COLO668 (cell line): ENCODE measurements around the gene BTN2A1.

Experiments
- DNase-seq: peaks from one replicate; lab custom pipeline; 2025; ENCODE audit not compliant: unreplicated experiment; lab: John Stamatoyannopoulos, UW

The BTN2A1 gene

DNA sequence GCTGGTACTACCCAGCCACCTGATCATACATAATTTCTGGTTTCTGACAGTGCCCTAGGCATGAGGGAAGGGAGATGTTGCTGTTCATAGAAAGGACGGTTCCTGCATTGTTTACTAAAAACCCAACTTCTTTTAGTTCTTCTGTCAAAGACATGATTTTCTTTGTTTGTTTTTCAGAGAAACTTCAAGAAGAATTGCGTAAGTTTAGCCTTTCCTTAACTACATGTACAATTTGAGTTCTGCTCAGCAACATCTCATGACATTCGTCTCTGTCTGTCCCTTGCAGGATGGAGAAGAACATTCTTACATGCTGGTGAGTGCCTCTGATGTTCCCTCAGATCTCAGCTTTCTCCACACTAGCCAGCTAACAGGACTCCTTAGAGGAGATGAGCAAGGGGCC lies 8.0 kb downstream of the BTN2A1 start:
- no peak for DNase-seq

DNA sequence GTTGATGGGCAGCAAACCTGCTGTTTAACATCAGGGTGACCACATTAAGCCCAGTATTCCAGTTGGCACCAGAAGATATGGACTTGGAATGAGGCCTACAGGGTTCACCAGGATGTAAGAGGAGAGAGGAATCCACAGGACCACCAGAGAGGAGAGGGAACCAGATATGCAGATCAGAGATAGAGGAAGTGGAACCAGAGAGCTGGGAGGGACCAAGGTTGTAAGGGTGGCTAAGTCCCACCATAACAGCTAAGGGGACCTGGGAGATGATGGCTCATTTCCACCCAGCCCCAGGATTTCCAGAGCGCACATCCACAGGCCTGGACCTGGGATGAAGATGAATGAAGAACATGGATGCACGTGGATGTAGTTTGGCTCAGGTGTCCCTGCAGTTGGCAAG lies 11.1 kb downstream of the BTN2A1 start:
- no peak for DNase-seq

DNA sequence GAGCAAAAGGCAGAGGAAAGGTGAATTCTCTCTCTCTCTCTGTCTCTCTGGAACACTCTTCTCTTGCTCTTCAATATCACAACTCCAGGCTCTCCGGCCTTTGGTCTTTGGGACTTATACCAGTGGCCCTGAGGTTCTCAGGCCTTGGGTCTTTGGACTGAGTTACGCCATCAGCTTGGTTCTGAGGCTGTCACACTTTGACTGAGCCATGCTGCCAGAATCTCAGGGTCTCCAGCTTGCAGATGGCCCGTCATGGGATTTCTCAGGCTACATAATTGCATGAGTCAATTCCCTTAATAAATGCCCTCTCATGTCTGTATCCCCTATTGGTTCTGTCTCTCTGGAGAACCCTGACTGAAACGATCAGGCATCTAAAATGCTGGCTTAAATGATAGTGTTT lies 12.9 kb downstream of the BTN2A1 start:
- no peak for DNase-seq

DNA sequence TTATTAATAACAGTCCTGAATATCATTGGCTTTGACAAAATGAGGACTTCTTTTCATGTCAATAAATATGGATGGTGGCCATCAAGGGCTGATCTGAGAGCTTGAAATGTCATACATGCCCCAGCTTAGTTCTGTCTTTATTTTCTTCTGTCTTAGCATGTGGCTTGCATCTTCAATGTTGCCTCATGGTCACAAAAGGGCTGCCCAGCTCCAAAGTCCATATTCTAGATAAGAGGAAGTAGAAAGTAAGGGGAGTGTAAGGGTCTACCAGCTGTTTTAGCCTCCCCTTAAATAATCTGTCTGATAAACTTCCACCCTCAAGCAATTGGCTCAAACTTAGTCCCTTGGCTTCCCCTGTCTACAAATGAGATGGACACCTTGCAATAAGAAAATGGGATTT lies 14.2 kb downstream of the BTN2A1 start:
- DNase-seq = no peak

DNA sequence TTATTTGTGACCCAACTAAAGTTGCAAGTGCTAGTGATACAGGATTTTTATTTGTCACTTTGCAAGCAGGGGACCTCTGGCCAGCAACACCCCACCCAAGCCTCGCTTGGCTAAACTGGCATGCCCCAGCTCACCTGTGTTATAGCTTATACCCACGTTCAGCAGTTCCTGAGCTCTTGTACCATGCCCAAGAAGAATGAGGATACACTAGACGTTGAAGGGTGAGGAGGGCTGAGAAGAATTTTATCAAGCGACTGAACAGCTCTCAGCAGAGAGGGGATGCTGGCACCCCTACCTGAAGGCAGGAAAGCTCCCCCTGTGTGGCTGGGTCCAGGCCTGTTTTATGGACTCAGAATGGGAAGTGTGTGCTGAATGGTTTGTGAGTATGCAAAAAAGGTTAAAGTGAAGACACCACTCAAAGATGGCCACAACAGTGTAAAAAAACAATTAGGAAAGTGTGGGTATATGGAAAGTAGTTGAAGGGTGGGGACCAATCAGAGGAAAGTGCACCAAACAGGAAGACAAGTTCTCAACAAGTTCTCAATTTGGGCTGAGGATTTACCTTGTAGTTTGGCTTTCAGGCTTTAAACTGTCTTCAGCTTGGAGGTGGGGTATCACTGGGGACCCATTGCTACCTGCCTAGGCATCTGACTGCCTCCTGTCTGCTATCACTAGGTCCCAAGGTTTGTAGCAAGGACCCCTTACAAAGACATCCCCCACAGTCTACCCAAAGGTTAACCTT lies 15.0 kb downstream of the BTN2A1 start:
- DNase-seq = no peak

DNA sequence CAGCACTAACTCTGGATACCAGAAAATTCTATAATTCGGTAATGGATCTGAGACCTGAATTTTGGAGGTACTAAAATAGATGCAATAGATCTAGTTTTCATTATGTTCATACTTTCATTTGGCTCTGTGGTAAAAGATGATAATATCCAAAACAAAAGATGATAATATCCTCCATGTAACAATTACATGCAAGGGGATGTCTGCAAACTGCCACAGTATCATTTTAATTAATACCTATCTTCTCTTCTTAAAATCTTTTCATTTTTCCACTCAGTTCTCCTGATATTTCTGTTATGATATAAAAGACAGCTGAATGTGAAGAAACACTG lies 15.6 kb downstream of the BTN2A1 start:
- no peak for DNase-seq

DNA sequence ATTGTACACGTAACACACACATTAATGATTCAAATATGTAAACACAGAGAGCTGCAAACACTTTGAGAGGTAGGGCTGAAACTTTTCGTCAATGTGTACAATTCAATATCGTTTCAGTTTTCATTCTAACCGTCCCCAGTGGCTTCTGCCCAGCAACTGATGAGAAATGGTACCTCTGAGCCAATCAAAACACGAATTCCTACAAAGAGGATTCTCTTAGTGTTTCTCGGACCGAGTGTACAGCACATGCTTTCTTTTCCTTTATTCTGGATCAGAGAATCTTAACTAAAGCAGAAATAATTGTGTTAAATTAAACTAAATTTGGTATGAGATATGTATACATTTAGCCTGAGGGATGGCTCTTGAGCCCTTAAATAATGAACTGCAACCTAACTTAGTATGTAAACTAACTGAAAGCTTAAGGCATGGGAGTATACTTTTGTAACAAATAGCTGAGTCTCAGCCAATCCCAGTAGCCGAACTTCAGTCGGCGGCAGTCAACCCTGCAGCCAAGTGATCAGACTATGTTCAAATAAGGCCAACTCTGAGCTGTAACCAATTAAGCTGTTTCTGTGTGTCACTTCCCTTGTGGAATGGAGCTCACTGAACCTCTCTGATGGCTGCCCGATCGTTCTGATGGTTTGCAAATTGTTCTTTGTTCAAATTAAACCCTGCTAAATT lies 16.1 kb downstream of the BTN2A1 start:
- no peak for DNase-seq

DNA sequence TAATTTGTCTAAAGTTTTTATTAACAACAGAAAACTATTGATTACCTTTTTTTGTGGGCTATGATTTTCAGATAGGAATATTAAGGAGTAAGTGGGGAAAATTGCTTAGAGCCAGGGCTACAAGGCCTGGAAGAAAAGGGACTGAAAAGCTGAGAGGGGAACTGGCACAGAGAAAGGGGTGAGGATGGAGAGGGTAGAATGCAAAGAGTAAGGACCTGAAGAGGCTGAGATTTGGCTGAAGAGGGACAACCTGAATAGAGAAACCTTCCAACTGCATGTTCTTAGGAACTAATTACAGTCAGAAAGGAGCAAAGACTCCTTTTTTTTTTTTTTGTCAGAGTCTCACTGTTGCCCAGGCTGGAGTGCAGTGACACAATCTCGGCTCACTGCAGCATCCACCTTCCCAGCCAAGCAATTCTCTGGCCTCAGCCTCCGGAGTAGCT lies 16.7 kb downstream of the BTN2A1 start:
- no peak for DNase-seq

DNA sequence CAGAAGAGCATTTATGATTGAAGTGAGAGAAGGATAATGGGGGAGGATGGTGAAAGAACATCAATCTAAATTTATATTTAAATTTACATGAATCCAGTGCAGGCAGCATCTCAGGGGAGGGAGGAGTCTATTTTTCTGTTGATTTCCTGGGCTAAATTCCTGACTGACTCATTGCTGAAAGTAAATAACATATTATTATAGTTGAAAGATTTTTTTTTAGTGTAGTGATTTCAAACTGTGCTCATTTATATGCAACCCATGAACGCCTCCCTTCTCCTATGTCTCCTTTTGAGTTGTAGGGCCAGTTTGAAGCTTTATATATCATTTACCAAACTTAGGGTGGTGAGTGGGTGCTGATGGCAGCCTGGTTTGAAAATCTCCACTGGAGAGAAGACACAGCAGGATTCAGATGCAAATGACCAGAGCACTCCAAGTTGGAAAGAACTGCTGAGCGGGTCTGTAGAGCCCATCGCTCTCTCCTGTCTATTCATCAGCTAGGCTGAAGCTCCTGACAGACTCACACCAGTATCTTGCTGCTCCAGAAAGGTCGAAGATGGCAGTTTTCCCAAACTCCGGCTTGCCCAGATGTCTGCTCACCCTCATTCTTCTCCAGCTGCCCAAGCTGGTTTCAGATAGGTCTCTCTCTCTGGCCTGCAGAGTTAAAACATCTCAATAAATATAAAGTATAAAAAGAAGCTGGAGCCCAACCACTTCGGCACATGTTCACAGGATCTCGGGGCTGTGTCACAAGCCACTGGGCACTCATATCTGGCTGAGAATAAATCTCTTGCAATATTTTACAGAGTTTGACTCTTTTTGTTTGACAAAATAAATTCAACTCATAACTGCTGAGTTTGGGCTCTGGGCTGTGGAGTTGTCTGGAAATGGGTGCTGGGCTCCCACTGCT lies 18.3 kb downstream of the BTN2A1 start:
- DNase-seq = no peak

DNA sequence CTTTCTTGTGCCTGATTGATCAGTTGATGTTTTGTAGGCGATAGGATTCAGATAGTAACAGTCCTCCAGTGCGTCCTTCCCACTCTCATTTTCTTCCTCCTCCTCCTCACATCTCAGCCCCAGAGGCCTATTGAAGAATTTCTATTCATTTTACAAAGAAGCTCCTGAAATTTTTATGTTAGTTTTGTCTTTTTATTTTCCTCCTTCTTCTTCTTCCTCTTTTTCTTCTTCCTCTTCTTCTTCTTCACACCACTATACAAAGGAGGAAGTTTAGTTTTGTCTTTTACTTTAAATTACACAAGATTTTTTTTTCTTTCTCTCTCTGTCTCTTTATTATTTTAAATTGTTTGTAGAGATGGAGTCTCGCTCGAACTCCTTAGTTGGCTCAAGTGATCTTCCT lies 19.1 kb downstream of the BTN2A1 start:
- no peak for DNase-seq

DNA sequence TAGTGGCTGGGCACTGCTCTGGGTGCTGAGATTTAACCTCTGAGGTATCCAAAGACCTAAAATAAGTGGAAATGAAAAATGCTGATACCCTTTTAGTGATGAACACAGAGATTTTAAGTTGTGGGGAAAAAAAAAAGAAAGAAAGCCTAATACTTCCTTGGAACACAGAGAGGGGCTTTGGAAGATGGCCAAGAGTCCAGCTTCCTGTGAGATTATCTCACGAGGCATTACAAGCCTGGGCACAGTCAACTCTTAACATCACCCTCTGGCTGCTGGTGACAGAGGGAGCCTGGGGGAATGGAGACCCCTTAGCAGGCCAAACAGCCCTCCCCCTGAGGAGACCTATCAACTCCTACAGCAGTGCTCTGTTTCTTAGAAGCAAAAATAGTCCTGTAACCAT lies 19.7 kb downstream of the BTN2A1 start:
- DNase-seq = no peak

DNA sequence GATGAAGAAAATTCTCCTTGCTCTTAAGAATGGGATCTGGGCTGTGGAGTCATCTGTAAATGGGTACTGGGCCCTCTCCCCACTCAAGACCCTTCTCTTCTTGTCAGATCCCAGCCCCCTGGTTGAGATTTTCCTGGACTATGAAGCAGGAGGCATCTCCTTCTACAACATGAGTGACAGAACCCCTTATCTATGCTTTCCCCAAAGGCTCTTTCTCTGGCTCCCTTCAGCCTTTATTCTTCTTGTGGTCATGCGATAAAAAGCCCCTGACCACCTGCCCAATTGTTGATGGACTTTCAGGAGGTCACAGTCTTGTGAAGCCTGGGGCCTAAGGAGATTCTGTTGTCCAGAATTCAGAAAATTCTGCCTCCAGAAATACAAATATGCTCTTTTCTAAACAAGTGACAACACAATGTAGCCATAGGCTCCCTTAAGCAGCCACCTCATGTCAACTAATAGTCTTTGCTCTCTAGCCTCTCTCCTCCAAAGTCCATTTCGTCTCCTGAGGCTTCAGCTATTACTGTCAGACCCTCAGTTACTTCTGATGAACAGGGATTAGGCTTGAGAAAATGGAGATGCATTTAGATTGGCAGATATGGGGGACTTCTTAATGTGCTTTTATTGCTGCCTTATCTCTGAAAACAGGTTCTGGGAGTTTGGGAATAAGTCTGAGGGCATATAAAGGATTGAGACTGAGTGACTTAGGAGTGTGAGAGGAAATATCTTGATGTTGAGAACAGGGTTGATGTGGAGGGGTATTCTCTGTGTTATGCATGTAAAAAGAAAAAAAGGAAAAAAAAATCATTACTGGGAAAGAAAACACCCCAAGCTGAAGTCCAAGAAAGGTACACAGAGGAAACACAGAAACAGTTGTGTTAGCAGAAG lies 20.6 kb downstream of the BTN2A1 start:
- DNase-seq = no peak

DNA sequence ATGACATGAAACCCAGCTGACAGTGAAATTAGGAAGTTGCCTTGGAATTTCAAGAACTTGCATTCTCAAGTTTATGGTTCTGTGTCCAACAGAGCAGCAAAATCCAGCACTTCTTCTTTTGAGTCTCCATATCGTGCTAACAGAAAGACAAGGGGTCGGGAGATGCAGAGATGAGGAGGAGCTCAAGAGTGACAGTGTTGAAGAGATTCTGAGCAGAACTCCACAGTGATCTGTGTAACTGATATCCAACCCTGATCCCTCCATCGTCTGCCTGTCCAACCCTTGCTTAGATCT lies 21.2 kb downstream of the BTN2A1 start:
- no peak for DNase-seq

DNA sequence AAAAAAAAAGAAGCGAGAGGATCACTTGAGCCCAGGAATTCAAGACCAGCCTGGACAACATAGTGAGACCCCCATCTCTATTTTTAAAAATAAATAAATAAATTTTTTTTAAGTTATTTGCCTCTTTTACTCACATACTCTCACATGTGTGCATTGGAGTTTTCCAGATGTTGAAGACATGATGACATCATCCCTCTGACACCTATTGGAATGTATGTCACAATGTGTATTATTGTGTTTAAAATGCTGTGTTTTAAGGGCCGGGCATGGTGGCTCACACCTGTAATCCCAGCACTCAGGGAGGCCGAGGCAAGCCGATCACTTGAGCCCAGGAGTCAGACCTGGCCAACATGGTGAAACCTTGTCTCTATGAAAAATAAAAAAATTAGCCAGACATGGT lies 24.6 kb downstream of the BTN2A1 start:
- DNase-seq = no peak

DNA sequence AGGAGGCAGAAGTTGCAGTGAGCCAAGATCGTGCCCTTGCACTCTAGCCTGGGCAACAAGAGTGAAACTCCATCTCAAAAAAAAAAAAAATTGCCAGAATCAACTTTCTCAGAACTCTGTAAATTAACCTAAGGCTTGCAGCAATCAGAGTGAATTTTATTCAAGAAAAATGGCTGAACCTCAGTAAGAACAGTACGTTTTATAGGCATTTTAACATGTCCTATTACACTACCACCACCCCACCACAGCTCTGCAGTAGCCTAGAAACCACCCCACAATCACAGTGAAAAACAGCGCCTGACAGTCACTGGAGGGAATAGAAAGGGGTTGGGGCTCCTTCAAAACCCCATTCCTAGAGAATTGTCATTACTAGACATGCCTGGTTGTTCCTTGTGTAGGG lies 26.0 kb downstream of the BTN2A1 start:
- no peak for DNase-seq

DNA sequence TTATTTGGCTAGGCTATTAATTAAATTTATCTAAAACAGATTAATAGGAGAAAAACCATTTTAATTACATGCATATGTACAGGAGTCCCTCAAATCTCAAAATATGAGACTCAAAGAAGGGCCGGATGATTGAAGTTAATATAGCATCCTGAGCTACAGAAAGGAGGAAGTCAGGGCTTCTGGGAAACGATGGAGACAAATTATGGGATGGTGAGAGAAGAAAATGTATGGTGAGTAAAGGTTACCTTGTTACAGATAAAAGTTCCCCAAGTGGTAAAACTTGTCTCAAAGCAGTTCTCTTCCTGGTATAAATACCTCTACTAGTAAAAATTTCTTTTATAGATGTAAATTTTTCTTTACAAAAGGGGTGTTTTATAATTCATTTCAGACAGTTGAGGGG lies 26.4 kb downstream of the BTN2A1 start:
- DNase-seq = no peak

DNA sequence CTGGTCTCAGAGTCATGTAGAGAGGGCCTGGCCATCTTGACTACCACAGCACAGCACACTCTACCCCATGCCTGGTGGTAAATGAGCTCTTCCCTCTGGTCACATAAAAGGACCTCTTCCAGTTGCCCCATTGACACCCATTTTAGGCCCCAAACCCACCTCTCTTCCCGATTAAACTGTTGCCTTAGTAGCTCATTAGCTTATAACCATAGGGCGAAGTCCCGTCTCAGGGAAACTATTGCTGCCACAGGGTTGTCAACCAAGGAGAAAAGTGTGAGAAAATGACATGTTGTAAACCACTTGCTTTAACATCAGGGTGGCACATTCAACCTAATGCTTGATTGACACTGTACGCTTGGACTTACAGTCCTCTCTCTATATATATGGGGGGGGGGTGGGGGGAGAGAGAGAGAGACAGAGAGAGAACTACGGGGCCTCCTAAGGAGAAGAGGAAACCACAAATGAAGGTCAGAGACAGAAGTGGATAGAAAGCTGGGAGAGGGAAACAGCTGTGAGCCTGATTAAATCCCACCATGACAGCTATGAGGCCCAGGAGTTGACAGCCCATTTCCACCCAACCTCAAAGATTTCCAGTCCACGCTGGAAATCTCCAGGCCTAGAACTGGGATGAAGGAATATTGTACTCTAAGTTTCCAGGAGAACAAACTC lies 27.5 kb downstream of the BTN2A1 start:
- DNase-seq = no peak

DNA sequence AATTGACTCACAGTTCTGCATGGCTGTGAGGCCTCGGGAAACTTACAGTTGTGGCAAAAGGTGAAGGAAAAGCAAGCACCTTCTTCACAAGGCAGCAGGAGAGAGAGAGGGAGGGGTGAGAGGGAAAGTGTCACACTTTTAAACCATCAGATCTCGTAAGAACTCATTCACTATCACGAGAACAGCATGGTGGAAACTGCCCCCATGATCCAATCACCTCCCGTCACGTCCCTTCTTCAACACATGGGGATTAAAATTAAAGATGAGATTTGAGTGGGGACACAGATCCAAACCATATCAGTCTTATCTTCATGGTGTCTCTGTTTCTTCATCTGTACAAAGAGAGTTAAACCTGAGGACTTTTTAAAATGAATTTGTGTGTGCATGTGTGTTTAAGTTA lies 28.6 kb downstream of the BTN2A1 start:
- DNase-seq = no peak

DNA sequence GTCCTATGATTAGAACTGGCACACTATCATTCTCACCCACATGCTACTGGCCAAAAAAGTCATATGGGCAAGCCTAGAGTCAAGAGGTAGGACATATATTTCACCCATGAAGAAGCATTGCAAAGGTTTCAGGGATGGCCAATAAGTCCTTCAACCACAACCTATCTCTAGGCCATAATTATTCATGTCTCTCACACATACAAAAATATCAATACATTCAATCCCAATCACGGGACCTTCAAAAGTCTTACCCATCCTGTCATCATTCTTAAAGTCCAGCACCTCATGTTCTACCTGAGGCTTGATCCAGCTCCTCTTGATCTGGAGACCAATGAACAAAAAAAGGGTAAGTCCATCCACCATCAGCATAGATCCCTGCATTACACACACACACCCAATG lies 29.7 kb downstream of the BTN2A1 start:
- no peak for DNase-seq
